ENCODE data around the gene ADCY5.

Gene ADCY5

GRCh38 chr3:123412076-123412475 is 36.8 kb downstream of the ADCY5 start:
- DNase-seq (no peak), ATAC-seq (ENCODE audit: insufficient read depth, low read depth) (no peak)
- no peak overlapping the region for H3K4me2 ChIP-seq (ENCODE audit: insufficient read depth, low read length)
- H3K79me2 ChIP-seq (ENCODE audit: insufficient read depth, low read length) = no peaks in the 10 kb centered on the region
- H3K4me3 ChIP-seq (ENCODE audit: low read depth in 1 of 2, low read length in 2 of 2) = no peak overlapping the region
- H3K27me3 ChIP-seq (ENCODE audit: insufficient read depth, low read length, poor library complexity) = peaks cover 14% of the 10 kb centered on the region
- H4K20me1 ChIP-seq (ENCODE audit: insufficient read depth, low read length) = no peaks in the 10 kb centered on the region
- no peaks in the 10 kb centered on the region for H3K36me3 ChIP-seq (ENCODE audit: insufficient read depth, low read length)
- H3K9ac ChIP-seq (ENCODE audit: low read depth, low read length) = no peak overlapping the region
- H3K9me3 ChIP-seq (ENCODE audit: insufficient read depth, low read length, severe bottlenecking) = no peaks in the 10 kb centered on the region
- TF ChIP-seq CTCF (IDR thresholded peaks at IDR 0.05; ENCODE audit: borderline replicate concordance, extremely low read depth, low read length, poor library complexity, severe bottlenecking) (no peak), EZH2 (IDR thresholded peaks at IDR 0.05; ENCODE audit: borderline replicate concordance, low read depth, low read length, severe bottlenecking) (no peak)
- no peaks in the 10 kb centered on the region for H3K4me1 ChIP-seq (ENCODE audit: insufficient read depth, low read length)
- H2AFZ ChIP-seq (ENCODE audit: low read depth, low read length) = no peak overlapping the region
- no peak overlapping the region for H3K27ac ChIP-seq (ENCODE audit: low read length)

DNA sequence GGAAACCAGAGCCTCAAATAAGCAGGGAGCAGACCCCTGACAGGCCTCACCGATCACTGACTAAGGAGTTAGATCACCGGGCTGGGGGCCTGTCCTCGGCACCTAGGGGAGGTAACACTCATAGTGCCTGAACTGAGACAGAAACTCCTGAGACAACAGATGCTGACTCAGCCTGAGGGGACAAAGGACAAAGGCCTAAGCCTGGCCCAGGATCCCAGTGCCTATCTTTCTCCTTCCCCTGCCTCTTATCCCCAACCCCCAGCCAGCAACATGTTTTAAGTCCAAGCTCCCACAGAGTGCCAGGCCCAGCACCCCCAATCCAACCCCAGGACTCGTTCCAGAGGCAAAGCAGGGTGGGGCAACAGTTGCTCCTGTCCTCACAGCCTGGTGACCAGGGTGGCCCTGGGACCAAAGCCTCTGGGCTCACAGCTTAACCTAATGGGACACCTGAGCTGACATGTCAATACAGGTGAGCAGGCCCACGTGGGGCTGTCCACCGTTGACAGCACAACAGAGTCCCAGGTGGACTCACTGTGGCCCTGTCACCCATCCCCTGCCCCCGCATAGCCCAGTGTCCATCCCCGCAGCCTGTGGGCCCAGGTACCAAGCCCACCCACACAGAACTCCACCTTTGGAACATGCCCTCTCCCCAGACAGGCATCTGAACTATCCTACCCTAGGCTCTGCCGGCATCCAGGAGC is 37.4 kb downstream of the ADCY5 start:
- Histone ChIP-seq H3K4me2 (ENCODE audit: insufficient read depth, low read length) (no peak overlapping the region), H3K27ac (ENCODE audit: low read length) (no peak overlapping the region), H3K4me1 (ENCODE audit: insufficient read depth, low read length) (no peaks in the 10 kb centered on the region), H3K79me2 (ENCODE audit: insufficient read depth, low read length) (no peaks in the 10 kb centered on the region), H3K4me3 (ENCODE audit: low read depth in 1 of 2, low read length in 2 of 2) (no peak overlapping the region), H3K36me3 (ENCODE audit: insufficient read depth, low read length) (no peaks in the 10 kb centered on the region), H4K20me1 (ENCODE audit: insufficient read depth, low read length) (no peaks in the 10 kb centered on the region), H2AFZ (ENCODE audit: low read depth, low read length) (no peak overlapping the region), H3K9me3 (ENCODE audit: insufficient read depth, low read length, severe bottlenecking) (no peaks in the 10 kb centered on the region), H3K9ac (ENCODE audit: low read depth, low read length) (no peak overlapping the region), H3K27me3 (ENCODE audit: insufficient read depth, low read length, poor library complexity) (peaks cover 12% of the 10 kb centered on the region)
- TF ChIP-seq EZH2 (IDR thresholded peaks at IDR 0.05; ENCODE audit: borderline replicate concordance, low read depth, low read length, severe bottlenecking) (no peak), CTCF (IDR thresholded peaks at IDR 0.05; ENCODE audit: borderline replicate concordance, extremely low read depth, low read length, poor library complexity, severe bottlenecking) (no peak)
- ATAC-seq (ENCODE audit: insufficient read depth, low read depth) (no peak), DNase-seq (no peak)

- Histone ChIP-seq H3K27ac (ENCODE audit: low read length) (no peak overlapping the region), H3K4me1 (ENCODE audit: insufficient read depth, low read length) (no peaks in the 10 kb centered on the region), H3K36me3 (ENCODE audit: insufficient read depth, low read length) (no peaks in the 10 kb centered on the region), H3K9me3 (ENCODE audit: insufficient read depth, low read length, severe bottlenecking) (no peaks in the 10 kb centered on the region), H3K27me3 (ENCODE audit: insufficient read depth, low read length, poor library complexity) (peaks cover 10% of the 10 kb centered on the region), H2AFZ (ENCODE audit: low read depth, low read length) (no peak overlapping the region), H3K79me2 (ENCODE audit: insufficient read depth, low read length) (no peaks in the 10 kb centered on the region), H3K9ac (ENCODE audit: low read depth, low read length) (no peak overlapping the region), H3K4me3 (ENCODE audit: low read depth in 1 of 2, low read length in 2 of 2) (no peak overlapping the region), H4K20me1 (ENCODE audit: insufficient read depth, low read length) (no peaks in the 10 kb centered on the region), H3K4me2 (ENCODE audit: insufficient read depth, low read length) (no peak overlapping the region)
- no peak for TF ChIP-seq EZH2 (IDR thresholded peaks at IDR 0.05; ENCODE audit: borderline replicate concordance, low read depth, low read length, severe bottlenecking)
- TF ChIP-seq CTCF (IDR thresholded peaks at IDR 0.05; ENCODE audit: borderline replicate concordance, extremely low read depth, low read length, poor library complexity, severe bottlenecking) = no peak
- no peak for DNase-seq
- no peak for ATAC-seq (ENCODE audit: insufficient read depth, low read depth)
Measured at GRCh38 chr3:123410149-123410515, 38.8 kb downstream of the ADCY5 start.
